Testis (tissue), 3 donors: Measurements from ENCODE around the gene ACP6. TPM values are rescaled to one million over a fixed set of nuclear protein-coding genes. Genes with fewer than 3 reads are reported as not detected.
A peak's percentile ranks its signal among the peaks of the same experiment; 100 is the strongest.

Source experiments
- DNase-seq: peaks from one replicate; pipeline ENCODE4 v3.0.0-alpha.2; 2019
- H3K27ac ChIP-seq, 2 donors: fragments of 200-600 bp; sonication (generic); one replicate each; pipeline ENCODE4 v1.5.1; 2019
- H3K27me3 ChIP-seq: fragments of 200-600 bp; sonication (generic); one replicate; pipeline ENCODE4 v1.5.1; 2019
- H3K36me3 ChIP-seq: fragments of 200-600 bp; sonication (generic); one replicate; pipeline ENCODE4 v1.5.1; 2017; ENCODE audit warnings: low read depth; ENCODE audit errors: missing control alignments
- H3K4me1 ChIP-seq: fragments of 200-600 bp; sonication (generic); one replicate; pipeline ENCODE4 v1.5.1; 2019
- H3K4me3 ChIP-seq, 2 donors: fragments of 200-600 bp; sonication (generic); one replicate each; pipeline ENCODE4 v1.5.1; 2017 to 2019
- H3K9me3 ChIP-seq: fragments of 200-600 bp; sonication (generic); one replicate; pipeline ENCODE4 v1.5.1; 2017
- POLR2A ChIP-seq: fragments of 450-650 bp; IDR thresholded peaks from one replicate; pipeline ENCODE4 v1.6.1; 2017; ENCODE audit warnings: antibody characterized with exemption, mild to moderate bottlenecking, moderate library complexity
- WGBS, 2 donors: methylation state at CpG; one replicate each; pipeline ENCODE4 v1.1.5; 2018; 5-methylcytosine and 5-hydroxymethylcytosine counted together
- intact Hi-C: fragments of 100-400 bp; cut with DNase I; formaldehyde crosslinking; loops from one replicate; pipeline ENCODE4 v1.15.1; 2023; ENCODE audit warnings: low total_unique reads
- polyA plus RNA-seq: library from polyadenylated mRNA; stranded (reverse); fragments of 350-450 nt; fragmentation: Illumina TruSeq; extraction: RNeasy Lipid Tissue Mini Kit (QIAGEN cat#74804); gene quantifications from one replicate; pipeline ENCODE4 v1.2.3, GENCODE V29; 2014; ENCODE audit warnings: low read depth, low replicate concordance; ENCODE audit not compliant: insufficient read depth
- total RNA-seq, 2 donors: library from RNA; depleted of rRNA; stranded (reverse); fragments of >200 nt; gene quantifications; one replicate each; pipeline ENCODE4 v1.2.3, GENCODE V29; 2016
- TF ChIP-seq, protein P1 (sequence below), 3 experiments: fragments of 450-650 bp in 2 of 3; fragments of 200-600 bp in 1 of 3; sonication (generic) in 1 of 3; IDR thresholded peaks; one replicate each; pipeline ENCODE4 v1.5.1; 2016 to 2019; ENCODE audit warnings: antibody characterized with exemption in 3 of 3, mild to moderate bottlenecking in 2 of 3, moderate library complexity in 1 of 3

Gene ACP6
- total and polyA plus RNA-seq, 3 donors from 2014 or later, result 12.0 to 25.4 (median 21.6) TPM

DNA sequence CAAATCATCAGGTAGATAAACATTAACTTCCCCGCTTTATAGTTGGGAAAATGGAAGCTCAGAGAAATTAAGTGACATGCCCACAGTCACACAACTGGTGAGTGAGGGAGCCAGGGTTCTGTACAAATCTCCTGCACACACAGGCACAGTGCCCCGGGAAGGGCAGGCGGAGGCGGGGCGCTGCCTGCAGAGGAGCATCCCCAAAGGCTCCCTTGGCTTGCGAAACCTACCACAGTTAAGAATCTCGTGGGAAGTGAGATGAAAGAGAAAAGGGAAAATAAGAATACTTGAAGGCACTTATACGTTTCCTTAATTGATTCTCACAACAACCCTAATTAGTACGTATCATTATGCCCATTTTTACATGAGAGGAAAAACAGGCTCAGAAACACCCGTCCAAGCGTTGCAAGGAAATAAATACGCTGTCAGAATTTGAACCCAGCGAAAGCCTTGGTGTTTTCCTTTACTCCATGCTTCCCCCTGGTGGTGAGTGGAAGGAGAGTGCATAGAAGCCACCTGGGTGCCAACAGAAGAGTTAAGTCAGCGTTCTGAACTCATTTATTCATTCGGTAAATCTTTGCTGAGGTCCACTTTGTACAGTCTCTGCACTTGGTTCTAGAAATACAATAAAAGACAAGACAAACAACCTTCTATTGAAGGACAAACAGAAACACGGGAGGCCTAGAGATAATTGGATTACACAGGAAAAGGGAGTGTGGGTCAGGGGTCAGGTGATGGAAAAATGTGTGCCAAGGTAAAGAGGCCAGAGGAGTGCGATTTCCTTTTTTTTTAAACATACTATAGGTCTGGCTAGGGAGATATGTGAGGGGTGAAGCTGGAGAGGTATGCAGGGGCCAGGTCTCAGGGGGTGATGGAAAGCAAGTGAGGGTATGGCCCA, 28.4 kb downstream of the ACP6 start:
- H3K9me3 ChIP-seq, result no peaks in the 10 kb centered on the region
- H3K27ac ChIP-seq, result no peak overlapping the region
- TF ChIP-seq POLR2A, result no peak
- TF ChIP-seq, protein P1, sequence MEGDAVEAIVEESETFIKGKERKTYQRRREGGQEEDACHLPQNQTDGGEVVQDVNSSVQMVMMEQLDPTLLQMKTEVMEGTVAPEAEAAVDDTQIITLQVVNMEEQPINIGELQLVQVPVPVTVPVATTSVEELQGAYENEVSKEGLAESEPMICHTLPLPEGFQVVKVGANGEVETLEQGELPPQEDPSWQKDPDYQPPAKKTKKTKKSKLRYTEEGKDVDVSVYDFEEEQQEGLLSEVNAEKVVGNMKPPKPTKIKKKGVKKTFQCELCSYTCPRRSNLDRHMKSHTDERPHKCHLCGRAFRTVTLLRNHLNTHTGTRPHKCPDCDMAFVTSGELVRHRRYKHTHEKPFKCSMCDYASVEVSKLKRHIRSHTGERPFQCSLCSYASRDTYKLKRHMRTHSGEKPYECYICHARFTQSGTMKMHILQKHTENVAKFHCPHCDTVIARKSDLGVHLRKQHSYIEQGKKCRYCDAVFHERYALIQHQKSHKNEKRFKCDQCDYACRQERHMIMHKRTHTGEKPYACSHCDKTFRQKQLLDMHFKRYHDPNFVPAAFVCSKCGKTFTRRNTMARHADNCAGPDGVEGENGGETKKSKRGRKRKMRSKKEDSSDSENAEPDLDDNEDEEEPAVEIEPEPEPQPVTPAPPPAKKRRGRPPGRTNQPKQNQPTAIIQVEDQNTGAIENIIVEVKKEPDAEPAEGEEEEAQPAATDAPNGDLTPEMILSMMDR (IDR thresholded peaks at IDR 0.05), result peak; percentile 48 to 79 (median 78)
- no peaks in the 10 kb centered on the region for H3K4me1 ChIP-seq
- no peaks in the 10 kb centered on the region for H3K36me3 ChIP-seq
- 47 to 58% methylated on average over 17 of the region's 17 CpGs for WGBS, 2 donors
- peak; percentile 59 for DNase-seq
- intact Hi-C loops, result no loop called here
- H3K4me3 ChIP-seq, result no peak overlapping the region
- no peaks in the 10 kb centered on the region for H3K27me3 ChIP-seq

DNA sequence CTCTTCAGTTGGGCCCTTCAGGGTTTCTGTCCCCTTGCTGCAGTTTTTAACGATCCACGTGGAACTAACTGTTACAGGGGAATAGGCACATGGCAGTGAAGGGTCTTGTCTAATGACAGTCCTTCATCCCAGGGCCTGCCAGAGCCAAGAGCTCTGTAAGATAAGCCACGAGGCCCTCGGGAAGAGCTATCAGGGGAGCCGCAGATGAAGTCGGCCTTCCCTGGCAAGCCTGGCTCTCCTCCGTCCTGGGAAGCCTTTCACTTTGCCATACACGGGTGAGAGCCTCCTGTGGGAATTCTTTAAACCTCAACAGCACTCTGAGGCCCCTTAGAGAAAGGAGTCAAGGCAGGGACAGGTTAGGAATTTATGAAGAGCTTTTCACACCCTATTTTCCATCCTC, 29.0 kb downstream of the ACP6 start:
- Histone ChIP-seq H3K9me3 (no peaks in the 10 kb centered on the region), H3K27ac (no peak overlapping the region), H3K27me3 (no peaks in the 10 kb centered on the region), H3K4me1 (no peaks in the 10 kb centered on the region), H3K36me3 (no peaks in the 10 kb centered on the region), H3K4me3 (no peak overlapping the region)
- WGBS, 2 donors, result 48 to 53% methylated on average over 7 to 8 of the region's 8 CpGs
- TF ChIP-seq POLR2A, result no peak
- TF ChIP-seq, protein P1 (IDR thresholded peaks at IDR 0.05), result no peak
- no peak for DNase-seq
- intact Hi-C loops, result no loop called here

DNA sequence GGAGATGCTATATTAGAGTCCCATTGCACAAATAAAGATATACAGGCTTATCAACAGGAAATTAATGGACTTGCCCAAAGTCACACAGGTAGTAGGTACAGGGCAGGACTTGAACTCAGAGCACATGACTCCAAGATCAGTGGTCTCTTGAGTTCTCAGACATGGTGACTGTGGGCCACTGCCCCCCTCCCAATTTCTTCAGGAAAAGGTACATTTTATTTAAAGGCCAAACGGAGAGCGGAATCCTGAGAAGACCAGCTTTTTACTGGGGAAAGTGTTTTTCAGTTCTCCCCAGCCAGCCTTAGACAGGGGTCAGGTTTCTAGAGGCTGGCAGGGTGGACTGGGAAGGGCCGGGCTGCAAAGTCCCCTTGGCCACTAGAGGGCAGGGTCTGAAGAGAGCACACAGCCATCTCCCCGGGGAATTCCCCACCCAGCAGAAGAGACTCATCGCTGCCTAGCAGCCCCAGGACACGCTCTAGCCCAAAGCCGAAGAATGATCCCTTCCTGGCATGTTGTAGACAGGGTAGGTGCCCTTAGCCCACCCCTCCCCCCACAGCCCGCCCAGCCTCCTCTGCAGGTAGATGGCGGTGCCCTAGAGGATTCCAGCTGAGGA, 29.7 kb downstream of the ACP6 start:
- Histone ChIP-seq H3K4me3 (no peak overlapping the region), H3K9me3 (no peaks in the 10 kb centered on the region), H3K27ac (no peak overlapping the region), H3K36me3 (no peaks in the 10 kb centered on the region), H3K4me1 (no peaks in the 10 kb centered on the region), H3K27me3 (no peaks in the 10 kb centered on the region)
- intact Hi-C loops, result no loop called here
- 38 to 47% methylated on average over 7 to 9 of the region's 9 CpGs for WGBS, 2 donors
- peak; percentile 80 for DNase-seq
- TF ChIP-seq, protein P1 (IDR thresholded peaks at IDR 0.05), result peak; percentile 37 to 67 (median 65)
- no peak for TF ChIP-seq POLR2A

DNA sequence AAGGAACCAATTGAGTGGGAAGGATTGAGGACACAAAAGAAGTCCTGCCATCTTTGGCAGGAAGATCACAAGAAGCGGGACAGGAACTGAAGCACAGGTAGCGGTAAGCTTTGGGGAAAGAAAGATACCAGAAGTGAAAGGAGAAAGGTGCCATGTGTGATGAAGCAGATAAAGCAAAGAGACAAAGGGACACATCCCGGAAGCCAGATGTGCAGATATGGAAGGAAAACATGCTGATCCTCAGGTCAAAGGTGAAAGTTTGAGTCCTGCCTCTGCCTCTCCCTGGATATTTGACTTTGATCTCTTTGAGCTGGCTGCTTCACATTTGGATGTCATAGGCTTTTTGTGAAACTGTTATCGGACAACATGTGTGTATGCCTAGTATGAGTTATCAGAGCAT, 34.0 kb downstream of the ACP6 start:
- intact Hi-C loops, result no loop called here
- no peak for DNase-seq
- H3K4me1 ChIP-seq, result no peaks in the 10 kb centered on the region
- no peaks in the 10 kb centered on the region for H3K27me3 ChIP-seq
- H3K9me3 ChIP-seq, result no peaks in the 10 kb centered on the region
- TF ChIP-seq, protein P1 (IDR thresholded peaks at IDR 0.05), result no peak
- TF ChIP-seq POLR2A, result no peak
- no peak overlapping the region for H3K4me3 ChIP-seq
- no peaks in the 10 kb centered on the region for H3K36me3 ChIP-seq
- WGBS, 2 donors, result 90 to 96% methylated on average over 4 of the region's 4 CpGs
- no peak overlapping the region for H3K27ac ChIP-seq
